ENCODE measurements around the gene MED13. TPM values are rescaled to one million over a fixed set of nuclear protein-coding genes. Genes with fewer than 3 reads are reported as not detected.

Gene MED13
- total RNA-seq, 4 donors from 2014 or later = 79.8 to 88.4 (median 87.4) TPM

DNA sequence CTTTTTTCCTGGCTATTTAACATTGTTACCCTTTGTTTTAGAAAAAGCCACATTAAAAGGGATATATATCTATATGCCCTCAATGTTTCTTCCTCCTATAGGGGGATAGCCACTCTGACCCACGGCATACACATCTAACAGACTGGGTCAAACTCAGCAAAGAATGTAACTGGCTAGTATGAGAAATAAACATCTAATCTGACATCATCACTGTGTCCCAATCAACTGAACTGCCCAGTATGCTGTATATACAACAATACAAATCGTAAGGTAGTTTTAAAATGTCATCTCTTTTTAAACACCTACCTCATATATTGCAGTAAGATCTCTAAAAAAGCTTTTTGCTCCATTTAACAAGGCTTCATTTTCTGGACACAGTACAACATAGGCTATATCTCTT lies 97.3 kb downstream of the MED13 start:
- DNase-seq (ENCODE audit: low spot score) = no peak
- TF ChIP-seq, protein P1, sequence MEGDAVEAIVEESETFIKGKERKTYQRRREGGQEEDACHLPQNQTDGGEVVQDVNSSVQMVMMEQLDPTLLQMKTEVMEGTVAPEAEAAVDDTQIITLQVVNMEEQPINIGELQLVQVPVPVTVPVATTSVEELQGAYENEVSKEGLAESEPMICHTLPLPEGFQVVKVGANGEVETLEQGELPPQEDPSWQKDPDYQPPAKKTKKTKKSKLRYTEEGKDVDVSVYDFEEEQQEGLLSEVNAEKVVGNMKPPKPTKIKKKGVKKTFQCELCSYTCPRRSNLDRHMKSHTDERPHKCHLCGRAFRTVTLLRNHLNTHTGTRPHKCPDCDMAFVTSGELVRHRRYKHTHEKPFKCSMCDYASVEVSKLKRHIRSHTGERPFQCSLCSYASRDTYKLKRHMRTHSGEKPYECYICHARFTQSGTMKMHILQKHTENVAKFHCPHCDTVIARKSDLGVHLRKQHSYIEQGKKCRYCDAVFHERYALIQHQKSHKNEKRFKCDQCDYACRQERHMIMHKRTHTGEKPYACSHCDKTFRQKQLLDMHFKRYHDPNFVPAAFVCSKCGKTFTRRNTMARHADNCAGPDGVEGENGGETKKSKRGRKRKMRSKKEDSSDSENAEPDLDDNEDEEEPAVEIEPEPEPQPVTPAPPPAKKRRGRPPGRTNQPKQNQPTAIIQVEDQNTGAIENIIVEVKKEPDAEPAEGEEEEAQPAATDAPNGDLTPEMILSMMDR (IDR thresholded peaks at IDR 0.05) = no peak
- ATAC-seq (ENCODE audit: low FRiP score) = no peak

DNA sequence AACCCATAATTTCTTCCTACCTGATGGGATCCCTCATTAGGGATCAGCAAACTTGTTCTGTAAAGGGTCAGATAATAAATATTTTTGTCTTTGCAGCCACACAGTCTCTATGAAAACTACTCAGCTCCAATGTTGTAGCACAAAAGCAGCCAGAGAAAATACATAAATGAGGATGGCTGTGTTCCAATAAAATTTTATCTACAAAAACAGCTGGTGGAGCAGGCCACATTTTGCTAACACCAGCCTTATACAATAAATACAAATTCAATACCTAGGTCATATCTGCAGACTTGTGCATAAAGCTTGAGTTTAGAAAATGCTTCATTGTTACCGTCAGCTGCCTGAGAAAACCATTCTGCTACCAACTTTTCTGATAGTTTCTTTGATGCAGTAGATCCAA lies 98.9 kb downstream of the MED13 start:
- DNase-seq (ENCODE audit: low spot score) (no peak), ATAC-seq (ENCODE audit: low FRiP score) (no peak)
- TF ChIP-seq, protein P1 (IDR thresholded peaks at IDR 0.05) = no peak

DNA sequence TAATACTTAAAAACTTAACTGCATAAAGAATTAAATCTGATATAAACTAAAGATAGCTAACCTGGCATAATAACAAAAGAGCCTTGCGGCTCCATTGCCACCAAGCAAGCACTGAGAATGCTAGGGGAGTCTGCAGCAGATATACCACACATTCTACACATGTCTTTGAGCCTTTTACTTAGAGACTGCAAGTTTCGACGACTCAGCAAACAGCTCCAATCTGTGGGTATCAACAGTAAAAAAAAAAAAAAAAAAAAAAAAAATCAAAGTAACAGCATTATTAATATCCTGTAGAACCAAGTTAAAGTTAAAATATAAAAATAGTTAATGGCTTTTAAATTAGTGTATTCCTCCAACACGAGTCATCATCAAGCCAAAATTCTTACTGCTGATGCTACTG lies 109.5 kb downstream of the MED13 start:
- ATAC-seq (ENCODE audit: low FRiP score) = no peak
- TF ChIP-seq, protein P1 (IDR thresholded peaks at IDR 0.05) = no peak
- no peak for DNase-seq (ENCODE audit: low spot score)

DNA sequence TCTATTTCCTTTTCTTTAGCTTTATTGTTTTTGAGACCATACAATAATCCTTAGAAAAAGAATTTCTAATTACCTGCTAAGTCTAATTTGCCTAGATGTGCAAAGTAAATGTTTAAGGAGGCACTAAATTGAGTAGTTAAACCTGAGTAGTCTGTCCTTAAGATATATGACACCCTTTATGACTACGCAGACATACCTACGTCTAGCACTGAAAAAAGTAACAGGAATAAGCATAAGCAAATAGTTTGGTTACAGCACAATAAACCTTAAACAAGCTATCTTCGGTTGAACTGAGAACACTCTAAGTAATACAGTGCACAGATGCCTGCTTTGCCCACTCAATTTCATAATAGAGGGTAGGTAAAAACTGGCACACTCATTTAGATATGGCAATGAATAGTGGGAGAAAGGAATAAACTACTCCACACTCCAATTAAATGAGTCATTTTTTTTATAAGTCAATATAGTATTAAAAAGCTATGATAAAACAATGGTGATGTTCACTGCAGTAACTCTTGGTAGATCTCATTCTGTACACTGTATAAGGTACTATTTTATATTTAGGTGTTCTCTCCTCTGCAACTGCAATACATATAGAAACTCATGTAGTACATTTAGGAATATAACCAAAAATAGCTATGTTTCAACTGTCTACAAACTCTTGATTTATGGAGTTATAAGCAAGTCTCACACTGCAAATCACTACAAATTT lies 117.6 kb downstream of the MED13 start:
- ATAC-seq (ENCODE audit: low FRiP score) (no peak), DNase-seq (ENCODE audit: low spot score) (no peak)
- TF ChIP-seq, protein P1 (IDR thresholded peaks at IDR 0.05) = no peak

DNA sequence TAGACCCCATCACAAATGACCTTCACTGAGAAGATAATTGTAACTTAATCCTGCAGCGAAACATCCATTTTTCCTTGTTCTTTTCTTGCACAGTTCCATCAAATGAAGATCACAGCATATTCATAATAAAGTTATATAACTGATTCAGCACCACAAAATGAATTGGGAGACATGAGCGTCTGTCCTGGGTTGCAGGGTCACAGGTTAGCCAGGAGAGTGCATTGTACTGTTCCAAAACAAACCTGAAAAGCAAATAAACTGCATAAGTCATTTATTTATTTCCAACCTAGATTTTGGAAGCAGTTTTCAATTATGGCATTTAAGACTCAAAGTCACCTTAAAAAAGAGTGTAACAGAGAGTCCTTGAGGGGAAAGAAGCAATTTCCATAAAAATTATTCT lies 118.7 kb downstream of the MED13 start:
- ATAC-seq (ENCODE audit: low FRiP score) (no peak), DNase-seq (ENCODE audit: low spot score) (no peak)

DNA sequence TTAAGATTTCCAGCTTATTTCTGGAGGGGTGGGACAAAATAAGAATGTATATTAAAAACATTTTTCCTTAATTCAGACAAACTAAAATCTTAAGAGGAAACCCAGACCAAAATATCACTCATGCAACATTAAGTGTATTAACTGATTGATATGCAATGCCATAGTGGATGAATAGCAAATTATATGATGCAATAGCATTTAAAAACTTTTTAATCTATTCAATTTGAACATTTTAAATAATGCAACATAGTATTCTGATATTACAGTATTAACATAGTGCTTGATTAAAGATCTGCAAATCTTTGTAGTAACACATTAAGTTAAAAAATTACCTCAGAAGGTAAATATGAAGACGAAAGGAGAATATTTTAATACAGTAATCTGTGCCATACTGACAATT lies 122.0 kb downstream of the MED13 start:
- TF ChIP-seq, protein P1 (IDR thresholded peaks at IDR 0.05) = no peak
- DNase-seq (ENCODE audit: low spot score) (no peak), ATAC-seq (ENCODE audit: low FRiP score) (no peak)

More for the DNA sequence above, 118.7 kb downstream of the MED13 start:
- TF ChIP-seq, protein P1 (IDR thresholded peaks at IDR 0.05) = no peak

DNA sequence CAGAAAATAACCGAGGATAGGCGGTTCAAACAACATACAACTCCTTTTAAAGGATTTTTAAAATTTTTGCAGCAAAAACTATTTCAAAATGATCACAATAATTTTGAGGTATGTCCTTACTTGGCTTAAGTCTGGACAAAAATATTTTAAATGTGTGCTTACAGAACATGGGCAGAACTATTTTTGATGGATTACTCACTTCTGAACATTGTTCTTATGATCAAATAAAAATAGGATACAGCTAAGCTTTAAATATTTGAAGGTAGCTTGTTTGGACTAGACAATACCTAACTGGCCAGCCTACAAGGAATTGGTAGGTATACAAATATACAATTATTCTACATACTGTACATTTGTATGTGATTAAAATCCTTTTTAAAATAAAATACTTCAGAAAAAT lies 123.0 kb downstream of the MED13 start:
- TF ChIP-seq, protein P1 (IDR thresholded peaks at IDR 0.05) = no peak
- DNase-seq (ENCODE audit: low spot score) = no peak

More for the DNA sequence above, 123.0 kb downstream of the MED13 start:
- no peak for ATAC-seq (ENCODE audit: low FRiP score)
